Measurements from ENCODE around the gene FOXK1. TPM values are rescaled to one million over a fixed set of nuclear protein-coding genes. Genes with fewer than 3 reads are reported as not detected.
"Not testable (repeated sequence)": the region's sequence is repeated elsewhere in the genome, so short reads cannot be mapped to it uniquely, and the experiment has no call there.

FOXK1 gene
- total RNA-seq, 4 donors from 2014 or later = 28.0 to 59.9 (median 34.2) TPM

- no peak overlapping the region for H3K4me3 ChIP-seq
- in situ Hi-C loops (cut with MboI; ENCODE audit: low pct_ligation_motif_present in 1 of 4, low pct_unique_long_range_greater_than_20kb in 1 of 4, low sequenced_read_pairs in 3 of 4) = loop anchor here in 1 of 4 donors (25.0 kb wide), 1 partner anchor 419 kb away; no protein-coding TSS in a partner anchor
- peaks cover 0 to 11% (median 0%) of the 10 kb centered on the region in 4 donors for H3K4me1 ChIP-seq
- H3K27ac ChIP-seq = peak overlapping the region; percentile 28 to 79 (median 56)
- intact Hi-C loops (cut with DNase I; ENCODE audit: low total_unique reads) = no loop called here
- H3K27me3 ChIP-seq = no peaks in the 10 kb centered on the region
- TF ChIP-seq POLR2AphosphoS5 (IDR thresholded peaks at IDR 0.05) = no peak
- 60 to 69% methylated on average over 1 to 19 of the region's 19 CpGs for WGBS, 2 donors (ENCODE audit: low coverage in 1 of 2)
- no peak for DNase-seq
- H3K36me3 ChIP-seq = no peaks in the 10 kb centered on the region
- no peaks in the 10 kb centered on the region for H3K9me3 ChIP-seq
Observed at GRCh38 chr7:4667776-4668509, 14.2 kb upstream of the FOXK1 start.

GRCh38 chr7:4668510-4668847 is 13.6 kb upstream of the FOXK1 start:
- TF ChIP-seq POLR2AphosphoS5 (IDR thresholded peaks at IDR 0.05) = no peak
- TF ChIP-seq POLR2A (IDR thresholded peaks at IDR 0.05) = no peak
- TF ChIP-seq CTCF (IDR thresholded peaks at IDR 0.05) = no peak
- TF ChIP-seq EP300 (IDR thresholded peaks at IDR 0.05; ENCODE audit: low read depth) = no peak
- intact Hi-C loops (cut with DNase I; ENCODE audit: low total_unique reads) = no loop called here
- peaks cover 0 to 11% (median 0%) of the 10 kb centered on the region in 4 donors for H3K4me1 ChIP-seq
- in situ Hi-C loops (cut with MboI; ENCODE audit: low pct_ligation_motif_present in 1 of 4, low pct_unique_long_range_greater_than_20kb in 1 of 4, low sequenced_read_pairs in 3 of 4) = loop anchor here in 1 of 4 donors (25.0 kb wide), 1 partner anchor 419 kb away; no protein-coding TSS in a partner anchor
- no peak overlapping the region for H3K4me3 ChIP-seq
- no peaks in the 10 kb centered on the region for H3K9me3 ChIP-seq
- DNase-seq = no peak
- no peaks in the 10 kb centered on the region for H3K36me3 ChIP-seq
- peak overlapping the region; percentile 2 to 79 (median 56) for H3K27ac ChIP-seq
- H3K27me3 ChIP-seq = no peaks in the 10 kb centered on the region
- WGBS, 2 donors (ENCODE audit: low coverage in 1 of 2) = 94 to 100% methylated on average over 3 of the region's 3 CpGs

DNA sequence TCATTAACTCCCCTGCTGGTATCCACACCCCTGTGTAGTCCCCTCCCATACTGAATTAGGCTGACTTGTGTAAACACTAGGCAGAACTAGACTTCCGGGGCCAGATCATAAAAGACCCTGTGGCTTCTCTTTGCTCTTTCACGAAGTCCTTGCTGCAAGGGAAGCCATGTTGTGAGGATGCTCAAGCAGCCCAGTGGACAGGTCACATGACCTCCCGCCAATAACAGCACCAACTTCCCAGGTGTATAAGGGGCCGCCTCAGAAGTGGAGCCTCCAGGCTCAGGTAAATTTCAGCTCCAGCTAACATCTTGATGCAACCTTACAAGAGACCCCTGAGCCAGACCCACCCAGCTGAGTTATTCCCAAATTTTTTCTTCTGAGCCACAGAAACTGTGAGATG is 11.3 kb upstream of the FOXK1 start:
- intact Hi-C loops (cut with DNase I; ENCODE audit: low total_unique reads) (no loop called here), in situ Hi-C loops (cut with MboI; ENCODE audit: low pct_ligation_motif_present in 1 of 4, low pct_unique_long_range_greater_than_20kb in 1 of 4, low sequenced_read_pairs in 3 of 4) (loop anchor here in 1 of 4 donors (25.0 kb wide), 1 partner anchor 417 kb away; no protein-coding TSS in a partner anchor)
- TF ChIP-seq POLR2A (IDR thresholded peaks at IDR 0.05) (no peak), EP300 (IDR thresholded peaks at IDR 0.05; ENCODE audit: low read depth) (no peak)
- no peak for DNase-seq
- Histone ChIP-seq H3K27ac (no peak overlapping the region), H3K4me3 (no peak overlapping the region), H3K27me3 (no peaks in the 10 kb centered on the region), H3K36me3 (no peaks in the 10 kb centered on the region), H3K9me3 (peaks cover 0 to 7% of the 10 kb centered on the region in 2 donors), H3K4me1 (peaks cover 0 to 11% (median 0%) of the 10 kb centered on the region in 4 donors)
- 70% methylated on average over 4 of the region's 4 CpGs; no CpG with 5 or more reads in 1 of the 2 donors for WGBS, 2 donors (ENCODE audit: low coverage in 1 of 2)

DNA sequence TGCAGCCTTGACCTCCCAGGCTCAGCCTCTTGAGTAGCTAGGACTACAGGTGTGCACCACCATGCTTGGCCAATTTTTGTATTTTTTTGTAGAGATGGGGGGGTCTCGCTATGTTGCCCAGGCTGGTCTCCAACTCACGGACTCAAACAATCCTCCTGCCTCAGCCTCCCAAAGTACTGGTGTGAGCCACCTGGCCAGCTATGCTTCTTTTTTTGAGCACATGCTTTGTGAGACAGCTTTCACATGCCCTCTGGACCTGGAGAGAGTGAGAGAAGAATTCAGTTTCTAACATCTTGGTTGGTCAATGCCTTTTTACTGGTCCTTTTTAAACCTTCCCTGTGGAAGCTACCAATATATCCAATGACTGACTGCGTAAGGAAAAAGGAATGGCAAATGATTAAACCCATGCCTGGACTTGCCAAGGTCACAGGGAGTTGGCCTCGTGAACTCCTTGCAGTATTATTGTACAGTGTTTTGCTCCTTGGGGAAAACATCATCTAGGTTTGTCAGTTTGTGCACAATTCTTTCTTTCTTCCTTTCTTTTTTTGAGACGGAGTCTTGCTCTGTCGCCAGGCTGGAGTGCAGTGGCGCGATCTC is 6.2 kb upstream of the FOXK1 start:
- Histone ChIP-seq H3K36me3 (no peaks in the 10 kb centered on the region), H3K4me3 (no peak overlapping the region), H3K4me1 (no peaks in the 10 kb centered on the region), H3K27me3 (no peaks in the 10 kb centered on the region), H3K27ac (no peak overlapping the region), H3K9me3 (peaks cover 0 to 7% of the 10 kb centered on the region in 2 donors)
- TF ChIP-seq POLR2A (IDR thresholded peaks at IDR 0.05) (no peak), CTCF (IDR thresholded peaks at IDR 0.05) (no peak), EP300 (IDR thresholded peaks at IDR 0.05; ENCODE audit: low read depth) (no peak), POLR2AphosphoS5 (IDR thresholded peaks at IDR 0.05) (no peak)
- intact Hi-C loops (cut with DNase I; ENCODE audit: low total_unique reads) (no loop called here), in situ Hi-C loops (cut with MboI; ENCODE audit: low pct_ligation_motif_present in 1 of 4, low pct_unique_long_range_greater_than_20kb in 1 of 4, low sequenced_read_pairs in 3 of 4) (no loop called here)
- DNase-seq = no peak
- 79 to 91% methylated on average over 5 to 8 of the region's 8 CpGs for WGBS, 2 donors (ENCODE audit: low coverage in 1 of 2)

DNA sequence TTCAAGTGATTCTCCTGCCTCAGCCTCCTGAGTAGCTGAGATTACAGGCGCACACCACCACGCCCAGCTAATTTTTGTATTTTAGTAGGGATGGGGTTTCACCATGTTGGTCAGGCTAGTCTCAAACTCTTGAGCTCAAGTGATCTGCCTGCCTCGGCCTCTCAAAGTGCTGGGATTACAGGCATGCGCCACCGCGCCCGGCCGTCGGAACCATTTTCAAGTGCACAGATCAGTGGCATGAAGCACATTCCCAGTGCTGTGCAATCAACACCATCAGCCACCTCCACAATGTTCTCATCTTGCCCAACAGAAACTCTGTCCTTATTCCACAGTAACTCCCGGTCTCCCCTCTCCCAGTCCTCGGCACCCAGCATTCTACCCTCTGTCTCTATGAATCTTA is 4.6 kb upstream of the FOXK1 start:
- intact Hi-C loops (cut with DNase I; ENCODE audit: low total_unique reads); DNase-seq; H3K27me3 ChIP-seq; H3K36me3 ChIP-seq; in situ Hi-C loops (cut with MboI; ENCODE audit: low pct_ligation_motif_present in 1 of 4, low pct_unique_long_range_greater_than_20kb in 1 of 4, low sequenced_read_pairs in 3 of 4); H3K4me3 ChIP-seq; H3K9me3 ChIP-seq; H3K27ac ChIP-seq; H3K4me1 ChIP-seq: not testable (repeated sequence)
- 96 to 100% methylated on average over 1 to 11 of the region's 11 CpGs for WGBS, 2 donors (ENCODE audit: low coverage in 1 of 2)

Measured in transverse colon (tissue), 4 donors.